ENCODE measurements around the gene ZNF784.

DNA sequence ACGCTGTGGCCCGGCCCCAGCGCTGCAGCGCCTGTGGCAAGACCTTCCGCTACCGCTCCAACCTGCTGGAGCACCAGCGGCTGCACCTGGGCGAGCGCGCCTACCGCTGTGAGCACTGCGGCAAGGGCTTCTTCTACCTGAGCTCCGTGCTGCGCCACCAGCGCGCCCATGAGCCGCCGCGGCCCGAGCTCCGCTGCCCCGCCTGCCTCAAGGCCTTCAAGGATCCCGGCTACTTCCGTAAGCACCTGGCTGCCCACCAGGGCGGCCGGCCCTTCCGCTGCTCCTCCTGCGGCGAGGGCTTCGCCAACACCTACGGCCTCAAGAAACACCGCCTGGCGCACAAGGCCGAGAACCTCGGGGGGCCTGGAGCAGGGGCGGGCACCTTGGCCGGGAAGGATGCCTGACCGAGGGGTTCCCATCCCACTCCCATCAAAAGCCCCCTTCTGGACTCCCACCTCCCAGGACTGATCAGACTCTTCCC, 7.9 kb downstream of the ZNF784 start:
- TF ChIP-seq CTCF (IDR thresholded peaks at IDR 0.05) (no peak), CBFB (CRISPR knock-in tag; IDR thresholded peaks at IDR 0.05; ENCODE audit: low read depth) (no peak), JUN (CRISPR knock-in tag; IDR thresholded peaks at IDR 0.05) (no peak), FOXP1 (CRISPR knock-in tag; IDR thresholded peaks at IDR 0.05; ENCODE audit: borderline replicate concordance) (no peak), PRRX2 (CRISPR knock-in tag; IDR thresholded peaks at IDR 0.05) (no peak)
